Measurements from ENCODE around the gene ZFYVE9. TPM values are rescaled to one million over a fixed set of nuclear protein-coding genes. Genes with fewer than 3 reads are reported as not detected.

The ZFYVE9 gene
- total RNA-seq, 1 experiment from 2014 or later = 28.4 TPM

GRCh38 chr1:52166996-52167753, 25.3 kb downstream of the ZFYVE9 start:
- WGBS (ENCODE audit: extremely low coverage, insufficient read length, low lambda C conversion rate) = no CpG with 5 or more reads among the region's 6 CpGs
- H3K36me3 Mint-ChIP-seq (ENCODE audit: insufficient read depth in 1 of 3, low read depth in 3 of 3) = peaks cover 6 to 15% (median 13%) of the 10 kb centered on the region in 3 experiments
- H2BK12ac ChIP-seq (ENCODE audit: insufficient read length, low read depth, low read length) = no peak overlapping the region
- no peak overlapping the region for H3K14ac ChIP-seq (ENCODE audit: insufficient read depth, low read length)
- H3K23ac ChIP-seq (ENCODE audit: insufficient read length, low read depth, low read length) = no peak overlapping the region
- no peaks in the 10 kb centered on the region for H3K79me1 ChIP-seq (ENCODE audit: insufficient read depth, low read depth, low read length, poor library complexity, severe bottlenecking)
- no peaks in the 10 kb centered on the region for H3K27me3 Mint-ChIP-seq (ENCODE audit: low read depth)
- no peak overlapping the region for H3K4me2 ChIP-seq (ENCODE audit: insufficient read depth, insufficient read length, low read length)
- no peak overlapping the region for H2BK15ac ChIP-seq (ENCODE audit: low read depth, low read length)
- H3K27me3 ChIP-seq (ENCODE audit: insufficient read depth, low read length) = no peaks in the 10 kb centered on the region
- no peaks in the 10 kb centered on the region for H3K4me1 ChIP-seq (ENCODE audit: insufficient read depth, low read length)
- no peaks in the 10 kb centered on the region for H3K23me2 ChIP-seq (ENCODE audit: insufficient read length, low read depth, low read length, poor library complexity, severe bottlenecking)
- no peak overlapping the region for H3K9ac ChIP-seq (ENCODE audit: extremely low read depth, insufficient read length, low read length)
- H4K8ac ChIP-seq (replicated peaks; ENCODE audit: insufficient read length, low read depth, low read length) = no peak overlapping the region
- H3K9me3 ChIP-seq (ENCODE audit: control insufficient read depth, low read depth, low read length) = no peaks in the 10 kb centered on the region
- no peak for DNase-seq
- H3K56ac ChIP-seq (ENCODE audit: insufficient read length, low read depth, low read length) = no peak overlapping the region
- no peaks in the 10 kb centered on the region for H4K20me1 ChIP-seq (ENCODE audit: control insufficient read depth, insufficient read depth, insufficient read length)
- no peak overlapping the region for H3K4ac ChIP-seq (ENCODE audit: low read depth, low read length)
- no peak overlapping the region for H4K91ac ChIP-seq (ENCODE audit: insufficient read length, low read depth, low read length)
- H2AFZ ChIP-seq (ENCODE audit: low read length) = no peak overlapping the region
- no peak overlapping the region for H2BK5ac ChIP-seq (ENCODE audit: insufficient read length, low read length)
- H4K5ac ChIP-seq (ENCODE audit: insufficient read length, low read depth, low read length) = no peak overlapping the region
- TF ChIP-seq, protein P1, sequence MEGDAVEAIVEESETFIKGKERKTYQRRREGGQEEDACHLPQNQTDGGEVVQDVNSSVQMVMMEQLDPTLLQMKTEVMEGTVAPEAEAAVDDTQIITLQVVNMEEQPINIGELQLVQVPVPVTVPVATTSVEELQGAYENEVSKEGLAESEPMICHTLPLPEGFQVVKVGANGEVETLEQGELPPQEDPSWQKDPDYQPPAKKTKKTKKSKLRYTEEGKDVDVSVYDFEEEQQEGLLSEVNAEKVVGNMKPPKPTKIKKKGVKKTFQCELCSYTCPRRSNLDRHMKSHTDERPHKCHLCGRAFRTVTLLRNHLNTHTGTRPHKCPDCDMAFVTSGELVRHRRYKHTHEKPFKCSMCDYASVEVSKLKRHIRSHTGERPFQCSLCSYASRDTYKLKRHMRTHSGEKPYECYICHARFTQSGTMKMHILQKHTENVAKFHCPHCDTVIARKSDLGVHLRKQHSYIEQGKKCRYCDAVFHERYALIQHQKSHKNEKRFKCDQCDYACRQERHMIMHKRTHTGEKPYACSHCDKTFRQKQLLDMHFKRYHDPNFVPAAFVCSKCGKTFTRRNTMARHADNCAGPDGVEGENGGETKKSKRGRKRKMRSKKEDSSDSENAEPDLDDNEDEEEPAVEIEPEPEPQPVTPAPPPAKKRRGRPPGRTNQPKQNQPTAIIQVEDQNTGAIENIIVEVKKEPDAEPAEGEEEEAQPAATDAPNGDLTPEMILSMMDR (conservative IDR thresholded peaks at IDR 0.05) = no peak
- no peak overlapping the region for H3K18ac ChIP-seq (ENCODE audit: insufficient read length, low read depth, low read length)
- H3K4me1 Mint-ChIP-seq = no peaks in the 10 kb centered on the region
- H3K27ac ChIP-seq (ENCODE audit: insufficient read length, low read depth, low read length) = no peak overlapping the region
- H3K4me3 Mint-ChIP-seq = no peak overlapping the region
- no peak overlapping the region for H3K27ac Mint-ChIP-seq
- no peak overlapping the region for H2BK120ac ChIP-seq (ENCODE audit: low read depth, low read length, poor library complexity, severe bottlenecking)
- no peaks in the 10 kb centered on the region for H3K79me2 ChIP-seq (ENCODE audit: insufficient read depth, low read length)
- no peak overlapping the region for H3T11ph ChIP-seq (ENCODE audit: low read length)
- H2AK5ac ChIP-seq (ENCODE audit: insufficient read length, low read length) = no peak overlapping the region
- peaks cover 9 to 19% of the 10 kb centered on the region in 2 experiments; a peak in 4 of 5 replicates for H3K9me3 Mint-ChIP-seq
- H2BK20ac ChIP-seq (ENCODE audit: low read depth, low read length, poor library complexity, severe bottlenecking) = no peak overlapping the region
